NCI-H1048 (cell line): ENCODE measurements around the gene MPI.

Experiments used
- DNase-seq: peaks from one replicate; lab custom pipeline; 2025; lab: John Stamatoyannopoulos, UW

MPI gene

GRCh38 chr15:74889883-74890664, at the start of gene MPI:
TSS of gene MPI (plus strand) at chr15:74890042. CDS start at chr15:74890074, 32 bp downstream.
- DNase-seq, result peak; percentile 55

DNA sequence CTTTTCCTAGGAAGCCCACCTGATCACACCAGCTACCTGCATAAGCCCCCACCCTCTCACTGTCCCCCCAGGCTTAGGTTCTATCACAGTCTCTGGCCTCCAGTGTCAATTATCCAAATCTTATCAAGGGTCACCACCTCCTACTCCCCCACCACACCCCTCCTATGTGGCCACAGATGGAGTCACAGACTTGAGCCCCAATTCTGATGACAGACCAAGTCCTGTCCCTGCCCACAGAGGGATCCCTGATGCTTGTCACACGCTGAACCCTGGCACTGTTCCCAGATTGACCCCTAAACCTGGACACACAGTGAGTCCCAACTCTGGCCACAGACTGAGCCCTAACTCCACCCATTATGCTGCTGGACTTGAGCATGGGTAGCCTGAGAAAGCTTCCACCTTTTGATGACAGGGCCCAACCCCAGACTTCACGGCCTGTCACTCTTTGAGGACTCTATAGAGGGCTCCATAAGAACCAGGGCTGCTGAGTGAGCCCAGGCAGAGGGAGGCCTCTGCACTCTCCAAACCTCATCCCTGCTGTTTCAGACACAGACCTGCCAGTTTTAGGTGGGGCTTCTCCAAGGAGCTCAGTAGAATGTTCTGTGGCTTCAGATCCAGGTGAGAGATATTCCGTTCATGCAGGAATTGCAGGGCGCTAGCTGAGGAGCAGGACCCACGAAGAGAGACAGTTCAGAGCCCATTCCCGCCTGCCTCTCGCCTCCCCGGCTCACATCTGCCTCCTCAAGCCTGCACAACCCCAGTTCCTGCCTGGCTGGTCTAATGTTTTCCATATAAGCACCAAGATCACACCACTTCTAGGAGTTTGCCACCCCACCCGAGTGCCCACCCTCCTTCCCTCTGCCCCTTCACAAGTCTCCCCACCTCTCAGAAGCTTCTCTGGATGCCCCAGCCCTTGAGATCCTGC, 48.7 kb upstream of the MPI start:
- no peak for DNase-seq

- DNase-seq, result no peak
Measured at GRCh38 chr15:74841891-74842373, 47.9 kb upstream of the MPI start.

GRCh38 chr15:74842581-74843444, 47.0 kb upstream of the MPI start, which contains the start of gene ULK3:
TSS of gene ULK3 (minus strand) at chr15:74843156. CDS start at chr15:74843105, 51 bp downstream.
- DNase-seq, result peak; percentile 69

DNA sequence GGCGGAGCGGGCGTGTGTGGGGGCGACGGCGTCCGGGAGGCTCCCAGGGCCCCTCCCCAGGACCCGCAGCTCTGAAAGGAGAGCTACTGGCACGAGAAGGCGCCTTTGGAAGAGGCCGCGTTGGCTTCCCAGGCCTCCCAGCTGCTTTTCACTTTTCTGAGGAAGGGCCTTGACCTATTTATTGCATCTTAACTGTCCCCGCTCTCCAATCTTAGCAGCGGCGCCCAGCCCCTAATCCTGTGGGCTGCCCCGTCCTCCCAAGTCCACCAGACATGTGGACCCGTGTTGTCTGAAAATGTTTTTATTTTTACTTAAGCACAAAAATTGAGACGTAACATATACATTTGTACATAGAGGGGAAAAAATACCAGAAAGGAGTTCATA, 46.4 kb upstream of the MPI start:
- DNase-seq, result no peak

DNA sequence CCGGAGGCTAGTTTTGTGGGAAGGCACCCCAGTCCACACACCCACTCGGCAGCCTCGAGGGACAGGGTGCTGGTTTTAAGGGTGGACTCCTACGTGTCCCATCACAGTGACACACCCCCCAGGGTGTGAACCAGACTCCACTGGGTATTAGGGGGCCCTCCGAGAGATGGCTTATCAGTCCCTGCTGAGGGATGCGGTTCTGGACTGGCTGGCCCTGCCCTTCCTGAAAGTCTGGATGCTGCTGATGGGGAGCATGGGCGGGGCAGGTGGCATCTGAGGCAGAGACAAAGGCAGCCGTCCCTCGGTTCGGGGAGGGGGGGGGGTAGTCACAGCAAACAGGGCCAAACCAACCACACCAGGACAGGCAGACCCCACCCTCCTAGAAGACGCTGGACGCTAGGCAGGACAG, 45.9 kb upstream of the MPI start:
- no peak for DNase-seq

GRCh38 chr15:74844319-74845207, 45.3 kb upstream of the MPI start:
- no peak for DNase-seq

DNA sequence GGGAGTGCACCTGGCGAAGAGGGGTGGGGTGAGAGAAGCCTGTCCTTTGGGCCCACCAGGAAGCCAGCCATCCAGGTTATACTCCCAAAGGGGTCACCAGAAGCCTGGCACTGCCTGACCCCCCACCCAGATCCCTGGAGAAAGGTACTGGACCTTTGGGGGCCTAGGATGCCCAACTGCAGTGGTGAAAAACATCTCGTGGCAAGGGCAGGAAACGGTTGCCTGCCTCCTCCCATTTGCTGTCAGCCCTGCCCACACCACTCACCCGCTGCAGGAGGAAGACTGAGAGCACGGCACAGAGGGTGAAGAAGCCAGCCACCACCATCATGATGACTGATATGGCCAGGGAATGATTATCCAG, 44.7 kb upstream of the MPI start:
- DNase-seq, result no peak

- no peak for DNase-seq
Measured at GRCh38 chr15:74845581-74845980, 44.3 kb upstream of the MPI start.

GRCh38 chr15:74847432-74847831, 42.4 kb upstream of the MPI start:
- DNase-seq, result no peak

GRCh38 chr15:74850393-74850792, 39.4 kb upstream of the MPI start:
- no peak for DNase-seq

DNA sequence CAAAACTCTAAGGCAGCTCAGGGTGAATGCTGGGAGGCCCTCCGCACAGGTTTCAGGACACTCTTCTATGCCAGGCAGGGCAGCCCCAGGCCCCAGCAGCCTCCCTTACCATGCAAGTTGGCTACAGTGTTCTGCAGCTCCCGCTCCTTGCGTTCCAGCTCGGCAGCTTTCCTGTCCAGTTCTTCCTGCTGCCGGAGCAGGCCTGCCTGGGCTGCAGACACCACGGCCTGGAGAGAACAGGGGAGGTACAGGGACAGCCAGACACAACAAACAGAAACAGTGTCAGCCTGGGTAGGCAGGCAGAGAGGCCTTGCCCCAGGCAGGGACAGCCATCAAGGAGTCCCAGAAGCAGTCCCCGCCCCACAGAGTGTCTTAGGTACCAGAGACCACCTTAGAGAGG, 37.9 kb upstream of the MPI start:
- DNase-seq, result no peak

DNA sequence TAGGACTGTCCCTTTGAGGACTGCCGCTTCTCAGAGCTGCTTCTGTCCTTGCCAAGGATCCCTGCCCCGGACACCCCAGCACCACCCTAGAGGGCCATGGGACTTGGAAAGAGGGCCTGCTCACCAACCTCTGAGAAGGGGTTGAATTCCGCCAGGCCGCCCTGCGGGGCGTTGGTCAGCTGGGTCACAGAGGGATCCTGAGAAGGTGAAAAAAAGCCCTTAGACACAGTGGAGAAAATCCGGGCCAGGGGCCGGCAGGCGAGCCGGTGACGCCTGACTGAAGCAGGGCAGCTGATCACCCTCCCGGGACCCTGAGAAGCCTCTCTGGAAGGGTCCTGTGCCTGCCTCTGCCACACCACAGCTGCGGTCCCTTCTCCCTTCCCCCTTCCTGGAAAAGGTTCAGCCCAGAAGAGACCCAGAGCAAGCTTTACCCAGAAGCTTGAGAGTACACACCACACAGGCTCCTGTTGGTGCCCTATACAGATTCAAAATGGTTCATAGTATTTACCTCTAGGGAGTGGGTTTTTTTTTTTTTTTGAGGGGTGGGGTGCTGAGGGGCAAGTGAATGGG, 35.3 kb upstream of the MPI start:
- no peak for DNase-seq

DNA sequence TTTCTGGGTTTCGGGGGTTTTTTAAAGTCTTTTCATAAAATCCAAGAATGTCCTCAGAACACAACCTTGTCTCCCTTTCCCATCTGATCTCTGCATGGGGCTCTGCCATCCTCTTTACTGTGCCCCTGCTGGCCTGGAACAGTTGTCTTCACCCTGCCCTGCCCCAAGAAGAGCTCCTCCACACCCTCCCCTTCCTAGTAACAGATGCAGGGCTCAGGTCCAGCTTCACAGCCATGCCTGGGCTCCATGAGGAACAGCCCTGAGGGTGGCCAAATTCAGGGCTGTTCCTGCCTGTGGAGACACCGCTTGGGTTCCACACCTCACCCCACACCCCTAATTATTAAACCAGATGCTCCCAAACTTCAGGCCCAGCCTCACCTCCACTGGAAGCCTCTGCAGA, 34.0 kb upstream of the MPI start:
- DNase-seq, result no peak

GRCh38 chr15:74856537-74856936, 33.3 kb upstream of the MPI start:
- no peak for DNase-seq

DNA sequence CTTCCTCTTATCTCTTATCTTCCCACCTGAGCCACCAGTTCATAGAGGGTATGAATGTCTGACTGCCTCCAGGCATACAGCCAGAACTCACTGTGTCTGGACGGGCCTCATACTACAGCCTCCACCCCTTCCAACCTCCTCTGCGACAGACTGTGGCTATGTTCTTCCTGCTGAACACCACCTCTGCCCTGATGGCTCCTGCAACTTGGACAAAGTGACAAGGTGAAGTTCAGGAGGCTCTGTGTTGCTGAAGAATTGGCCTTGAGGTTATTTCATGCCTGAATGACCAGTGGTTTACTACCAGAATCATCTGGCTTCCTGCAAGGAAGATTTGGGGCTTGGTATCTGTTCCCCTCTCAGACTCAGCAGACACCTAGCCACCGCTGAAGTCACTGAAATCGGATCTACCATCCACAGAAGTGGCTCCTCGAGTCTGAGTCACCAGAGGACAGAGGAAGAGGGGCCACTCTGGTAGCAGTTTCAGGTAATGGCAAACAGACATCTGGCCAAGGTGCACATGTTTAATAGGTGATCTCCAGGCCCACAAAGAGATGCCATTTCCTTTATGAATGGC, 32.7 kb upstream of the MPI start:
- no peak for DNase-seq

GRCh38 chr15:74857671-74858368, 32.0 kb upstream of the MPI start:
- no peak for DNase-seq

GRCh38 chr15:74858369-74858740, 31.5 kb upstream of the MPI start:
- no peak for DNase-seq

DNA sequence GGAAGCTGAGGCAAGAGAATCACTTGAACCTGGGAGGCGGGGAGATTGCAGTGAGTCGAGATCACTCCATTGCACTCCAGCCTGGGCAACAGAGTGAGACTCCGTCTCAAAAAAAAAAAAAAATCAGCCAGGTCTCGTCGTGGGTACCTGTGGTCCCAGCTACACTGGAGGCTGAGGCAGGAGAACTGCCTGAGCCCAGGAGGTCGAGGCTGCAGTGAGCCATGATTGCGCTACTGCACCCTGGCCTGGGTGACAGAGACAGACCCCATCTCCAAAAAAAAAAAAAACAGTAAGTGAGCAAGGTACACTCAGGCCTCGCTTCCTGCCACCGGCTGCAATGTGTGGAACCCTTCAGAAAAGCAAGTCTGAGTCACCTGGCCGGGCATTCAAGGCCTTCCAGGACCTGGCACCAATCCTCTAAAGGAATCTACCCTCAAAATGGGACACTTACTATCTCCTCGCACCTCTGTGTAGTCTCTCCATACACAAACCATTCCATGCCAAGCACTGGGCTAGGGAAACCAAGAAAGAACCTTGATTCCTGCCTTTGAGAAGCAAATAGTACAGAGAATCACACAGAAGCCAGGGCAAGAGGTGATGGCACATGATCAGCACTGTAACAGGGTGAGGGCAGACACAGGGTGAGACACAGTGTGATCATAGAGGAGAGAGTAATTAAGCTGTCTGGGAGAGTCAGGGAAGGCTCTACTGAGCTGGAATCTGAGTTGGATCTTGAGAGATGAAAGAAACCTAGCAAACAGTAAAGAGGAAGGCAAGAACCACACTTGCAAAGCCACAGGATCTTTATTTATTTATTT, 26.4 kb upstream of the MPI start:
- DNase-seq, result no peak
